HepG2 (cell line): Measurements from ENCODE around the gene TRIM67. TPM values are rescaled to one million over a fixed set of nuclear protein-coding genes. Genes with fewer than 3 reads are reported as not detected.

Source experiments
- DPF2 ChIP-seq: sonication (generic); formaldehyde crosslinking; IDR thresholded peaks from 2 replicates; pipeline ENCODE4 v1.4.0; 2020; ENCODE audit warnings: mild to moderate bottlenecking, low read depth, missing genetic modification reagents, borderline replicate concordance
- HMGA1 ChIP-seq: sonication (generic); formaldehyde crosslinking; conservative IDR thresholded peaks from 2 replicates; pipeline ENCODE4 v1.4.0; 2020; ENCODE audit warnings: missing genetic modification reagents
- HOXA9 ChIP-seq: sonication (generic); formaldehyde crosslinking; IDR thresholded peaks from 2 replicates; pipeline ENCODE4 v1.8.1; 2022; ENCODE audit warnings: missing genetic modification reagents, mild to moderate bottlenecking, moderate library complexity, borderline replicate concordance
- TOE1 ChIP-seq: sonication (generic); formaldehyde crosslinking; IDR thresholded peaks from 2 replicates; pipeline ENCODE4 v1.4.0; 2020; ENCODE audit warnings: mild to moderate bottlenecking, missing genetic modification reagents
- U2AF1 ChIP-seq: fragments of 200-400 bp; formaldehyde crosslinking; optimal IDR thresholded peaks from 2 replicates; pipeline ENCODE3; 2017; ENCODE audit warnings: mild to moderate bottlenecking, low read depth, low read length
- XRCC5 ChIP-seq: fragments of 200-400 bp; formaldehyde crosslinking; optimal IDR thresholded peaks from 2 replicates; pipeline ENCODE3; 2017; ENCODE audit warnings: mild to moderate bottlenecking, low read length
- ZBTB42 ChIP-seq: sonication (generic); formaldehyde crosslinking; IDR thresholded peaks from 2 replicates; pipeline ENCODE4 v1.5.0; 2020; ENCODE audit warnings: mild to moderate bottlenecking, missing genetic modification reagents
- ZNF12 ChIP-seq: sonication (generic); formaldehyde crosslinking; IDR thresholded peaks from 2 replicates; pipeline ENCODE4 v1.5.0; 2020; ENCODE audit warnings: missing genetic modification reagents
- ZNF20 ChIP-seq: sonication (generic); formaldehyde crosslinking; IDR thresholded peaks from 2 replicates; pipeline ENCODE4 v1.4.0; 2020; ENCODE audit warnings: mild to moderate bottlenecking, moderate library complexity, missing genetic modification reagents
- ZNF234 ChIP-seq: sonication (generic); formaldehyde crosslinking; conservative IDR thresholded peaks from 2 replicates; pipeline ENCODE4 v1.5.1; 2020; ENCODE audit warnings: mild to moderate bottlenecking, missing genetic modification reagents
- ZNF256 ChIP-seq: sonication (generic); formaldehyde crosslinking; conservative IDR thresholded peaks from 2 replicates; pipeline ENCODE4 v1.4.0; 2020; ENCODE audit warnings: missing genetic modification reagents
- ZNF670 ChIP-seq: sonication (generic); formaldehyde crosslinking; IDR thresholded peaks from 2 replicates; pipeline ENCODE4 v1.8.0; 2022; ENCODE audit warnings: mild to moderate bottlenecking, missing genetic modification reagents, borderline replicate concordance
- ZNF784 ChIP-seq: sonication (generic); formaldehyde crosslinking; IDR thresholded peaks from 2 replicates; pipeline ENCODE4 v1.5.1; 2020; ENCODE audit warnings: missing genetic modification reagents, mild to moderate bottlenecking, borderline replicate concordance
- ZNF816 ChIP-seq: sonication (generic); formaldehyde crosslinking; IDR thresholded peaks from 2 replicates; pipeline ENCODE4 v1.8.0; 2022; ENCODE audit warnings: missing genetic modification reagents, mild to moderate bottlenecking, borderline replicate concordance
- polyA plus RNA-seq, 8 experiments: library from polyadenylated mRNA; depleted of rRNA in 3 of 8; stranded (reverse) in 7 of 8; unstranded in 1 of 8; fragments of >200 nt; fragmentation: Illumina TruSeq in 4 of 8; extraction: Trizol in 4 of 8; gene quantifications; 2 replicates each; pipeline versions ENCODE4 v1.2.1 to v1.2.3, GENCODE V29; 2011 to 2016; ENCODE audit warnings: low read depth in 4 of 8, missing spikeins in 1 of 8, mixed read lengths in 1 of 8; ENCODE audit not compliant: insufficient read depth in 1 of 8
- total RNA-seq, 5 experiments: library from RNA; depleted of rRNA; stranded (reverse); fragments of >200 nt; fragmentation: Illumina TruSeq; extraction: Trizol; gene quantifications; 2 replicates each; pipeline ENCODE4 v1.2.3, GENCODE V29; 2016; ENCODE audit warnings: low read depth in 1 of 5
- TF ChIP-seq, protein P1 (sequence below): sonication (generic); formaldehyde crosslinking; IDR thresholded peaks from 2 replicates; pipeline ENCODE4 v1.5.0; 2020; ENCODE audit warnings: missing genetic modification reagents, mild to moderate bottlenecking, borderline replicate concordance
- TF ChIP-seq, protein P2 (sequence below): sonication (generic); formaldehyde crosslinking; IDR thresholded peaks from 2 replicates; pipeline ENCODE4 v1.8.0; 2022; ENCODE audit warnings: mild to moderate bottlenecking, missing genetic modification reagents
- TF ChIP-seq, protein P3 (sequence below): sonication (generic); formaldehyde crosslinking; IDR thresholded peaks from 2 replicates; pipeline ENCODE4 v1.8.1; 2023; ENCODE audit warnings: mild to moderate bottlenecking, inconsistent platforms, moderate library complexity, missing genetic modification reagents, borderline replicate concordance
- TF ChIP-seq, protein P4 (sequence below): sonication (generic); formaldehyde crosslinking; IDR thresholded peaks from 2 replicates; pipeline ENCODE4 v1.4.0; 2020; ENCODE audit warnings: missing genetic modification reagents, mild to moderate bottlenecking, borderline replicate concordance
- TF ChIP-seq, protein P5 (sequence below): sonication (generic); formaldehyde crosslinking; IDR thresholded peaks from 2 replicates; pipeline ENCODE4 v1.4.0; 2020; ENCODE audit warnings: low read depth, mild to moderate bottlenecking, missing genetic modification reagents
- TF ChIP-seq, protein P6 (sequence below): IDR thresholded peaks from 2 replicates; pipeline ENCODE4 v1.6.1; 2016; ENCODE audit warnings: missing biosample characterization, missing genetic modification reagents, low read depth

TRIM67 gene
- total and polyA plus RNA-seq, 2 of the 13 experiments (the other 11 are each of a cell fraction or from before 2014, with no cell fraction given), result not detected

DNA sequence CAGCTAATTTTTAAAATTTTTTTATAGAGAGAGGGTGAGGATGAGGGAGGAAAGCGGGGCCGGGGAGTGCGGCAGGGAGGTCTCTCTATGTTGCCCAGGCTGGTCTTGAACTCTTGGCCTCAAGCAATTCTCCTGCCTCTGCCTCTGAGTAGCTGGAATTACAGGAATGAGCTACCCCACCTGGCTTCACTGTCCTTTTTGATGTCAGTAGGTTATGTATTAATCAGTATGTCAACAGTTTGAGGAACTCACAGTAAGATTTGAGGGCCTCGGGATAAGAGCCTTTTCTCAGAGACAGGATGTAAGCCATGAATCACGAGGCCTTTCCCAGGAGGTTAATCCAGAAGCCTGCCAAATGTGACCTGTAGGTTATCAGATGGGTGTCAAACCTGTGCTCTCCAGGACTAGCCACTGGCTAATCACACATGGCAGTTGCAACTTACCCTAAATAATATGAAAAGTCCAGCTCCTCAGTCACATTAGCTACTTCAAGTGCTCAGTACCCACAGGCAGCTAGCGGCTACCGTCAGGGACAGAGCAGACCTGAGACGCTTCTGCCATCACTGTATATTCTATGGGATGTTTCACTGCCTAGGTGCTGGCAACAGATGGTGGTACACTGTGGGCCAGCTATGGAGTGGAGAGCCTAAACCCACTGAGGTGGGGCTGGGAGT is 33.1 kb downstream of the TRIM67 start (continued):
- TF ChIP-seq ZNF670 (CRISPR knock-in tag), result peak; percentile 47; the same call in 1 of the 2 replicates
- TF ChIP-seq, protein P1, sequence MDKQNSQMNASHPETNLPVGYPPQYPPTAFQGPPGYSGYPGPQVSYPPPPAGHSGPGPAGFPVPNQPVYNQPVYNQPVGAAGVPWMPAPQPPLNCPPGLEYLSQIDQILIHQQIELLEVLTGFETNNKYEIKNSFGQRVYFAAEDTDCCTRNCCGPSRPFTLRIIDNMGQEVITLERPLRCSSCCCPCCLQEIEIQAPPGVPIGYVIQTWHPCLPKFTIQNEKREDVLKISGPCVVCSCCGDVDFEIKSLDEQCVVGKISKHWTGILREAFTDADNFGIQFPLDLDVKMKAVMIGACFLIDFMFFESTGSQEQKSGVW (CRISPR knock-in tag), result no peak
- TF ChIP-seq ZNF816 (CRISPR knock-in tag), result no peak
- TF ChIP-seq, protein P2, sequence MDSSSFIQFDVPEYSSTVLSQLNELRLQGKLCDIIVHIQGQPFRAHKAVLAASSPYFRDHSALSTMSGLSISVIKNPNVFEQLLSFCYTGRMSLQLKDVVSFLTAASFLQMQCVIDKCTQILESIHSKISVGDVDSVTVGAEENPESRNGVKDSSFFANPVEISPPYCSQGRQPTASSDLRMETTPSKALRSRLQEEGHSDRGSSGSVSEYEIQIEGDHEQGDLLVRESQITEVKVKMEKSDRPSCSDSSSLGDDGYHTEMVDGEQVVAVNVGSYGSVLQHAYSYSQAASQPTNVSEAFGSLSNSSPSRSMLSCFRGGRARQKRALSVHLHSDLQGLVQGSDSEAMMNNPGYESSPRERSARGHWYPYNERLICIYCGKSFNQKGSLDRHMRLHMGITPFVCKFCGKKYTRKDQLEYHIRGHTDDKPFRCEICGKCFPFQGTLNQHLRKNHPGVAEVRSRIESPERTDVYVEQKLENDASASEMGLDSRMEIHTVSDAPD (CRISPR knock-in tag), result 0 out of 2 replicates have a peak, but pooled peaks have one; percentile 46
- TF ChIP-seq, protein P3, sequence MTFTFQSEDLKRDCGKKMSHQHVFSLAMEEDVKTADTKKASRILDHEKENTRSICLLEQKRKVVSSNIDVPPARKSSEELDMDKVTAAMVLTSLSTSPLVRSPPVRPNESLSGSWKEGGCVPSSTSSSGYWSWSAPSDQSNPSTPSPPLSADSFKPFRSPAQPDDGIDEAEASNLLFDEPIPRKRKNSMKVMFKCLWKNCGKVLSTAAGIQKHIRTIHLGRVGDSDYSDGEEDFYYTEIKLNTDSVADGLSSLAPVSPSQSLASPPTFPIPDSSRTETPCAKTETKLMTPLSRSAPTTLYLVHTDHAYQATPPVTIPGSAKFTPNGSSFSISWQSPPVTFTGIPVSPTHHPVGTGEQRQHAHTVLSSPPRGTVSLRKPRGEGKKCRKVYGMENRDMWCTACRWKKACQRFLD (CRISPR knock-in tag), result no peak
- TF ChIP-seq ZNF784, result no peak
- TF ChIP-seq, protein P4, sequence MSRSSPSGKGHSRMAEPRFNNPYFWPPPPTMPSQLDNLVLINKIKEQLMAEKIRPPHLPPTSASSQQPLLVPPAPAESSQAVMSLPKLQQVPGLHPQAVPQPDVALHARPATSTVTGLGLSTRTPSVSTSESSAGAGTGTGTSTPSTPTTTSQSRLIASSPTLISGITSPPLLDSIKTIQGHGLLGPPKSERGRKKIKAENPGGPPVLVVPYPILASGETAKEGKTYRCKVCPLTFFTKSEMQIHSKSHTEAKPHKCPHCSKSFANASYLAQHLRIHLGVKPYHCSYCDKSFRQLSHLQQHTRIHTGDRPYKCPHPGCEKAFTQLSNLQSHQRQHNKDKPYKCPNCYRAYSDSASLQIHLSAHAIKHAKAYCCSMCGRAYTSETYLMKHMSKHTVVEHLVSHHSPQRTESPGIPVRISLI (CRISPR knock-in tag), result no peak
- TF ChIP-seq ZNF256 (CRISPR knock-in tag), result no peak
- TF ChIP-seq TOE1, result no peak
- TF ChIP-seq XRCC5, result peak; percentile 36
- TF ChIP-seq, protein P5, sequence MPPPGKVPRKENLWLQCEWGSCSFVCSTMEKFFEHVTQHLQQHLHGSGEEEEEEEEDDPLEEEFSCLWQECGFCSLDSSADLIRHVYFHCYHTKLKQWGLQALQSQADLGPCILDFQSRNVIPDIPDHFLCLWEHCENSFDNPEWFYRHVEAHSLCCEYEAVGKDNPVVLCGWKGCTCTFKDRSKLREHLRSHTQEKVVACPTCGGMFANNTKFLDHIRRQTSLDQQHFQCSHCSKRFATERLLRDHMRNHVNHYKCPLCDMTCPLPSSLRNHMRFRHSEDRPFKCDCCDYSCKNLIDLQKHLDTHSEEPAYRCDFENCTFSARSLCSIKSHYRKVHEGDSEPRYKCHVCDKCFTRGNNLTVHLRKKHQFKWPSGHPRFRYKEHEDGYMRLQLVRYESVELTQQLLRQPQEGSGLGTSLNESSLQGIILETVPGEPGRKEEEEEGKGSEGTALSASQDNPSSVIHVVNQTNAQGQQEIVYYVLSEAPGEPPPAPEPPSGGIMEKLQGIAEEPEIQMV, result no peak
- TF ChIP-seq HMGA1 (CRISPR knock-in tag), result no peak
- TF ChIP-seq, protein P6, sequence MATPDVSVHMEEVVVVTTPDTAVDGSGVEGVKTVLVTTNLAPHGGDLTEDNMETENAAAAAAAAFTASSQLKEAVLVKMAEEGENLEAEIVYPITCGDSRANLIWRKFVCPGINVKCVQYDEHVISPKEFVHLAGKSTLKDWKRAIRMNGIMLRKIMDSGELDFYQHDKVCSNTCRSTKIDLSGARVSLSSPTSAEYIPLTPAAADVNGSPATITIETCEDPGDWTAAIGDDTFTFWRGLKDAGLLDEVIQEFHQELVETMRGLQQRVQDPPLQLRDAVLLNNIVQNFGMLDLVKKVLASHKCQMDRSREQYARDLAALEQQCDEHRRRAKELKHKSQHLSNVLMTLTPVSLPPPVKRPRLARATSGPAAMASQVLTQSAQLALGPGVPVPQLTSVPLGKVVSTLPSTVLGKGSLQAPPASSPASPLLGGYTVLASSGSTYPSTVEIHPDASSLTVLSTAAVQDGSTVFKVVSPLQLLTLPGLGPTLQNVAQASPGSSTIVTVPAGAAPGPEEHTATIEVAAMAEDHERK (CRISPR knock-in tag), result no peak
- no peak for TF ChIP-seq ZNF234
- TF ChIP-seq ZBTB42 (CRISPR knock-in tag), result no peak
- TF ChIP-seq HOXA9 (CRISPR knock-in tag), result no peak
- no peak for TF ChIP-seq U2AF1
- TF ChIP-seq ZNF20 (CRISPR knock-in tag), result no peak
- peak; percentile 56; the same call in 1 of the 2 replicates for TF ChIP-seq DPF2 (CRISPR knock-in tag)
- no peak; the same call in 1 of the 2 replicates for TF ChIP-seq ZNF12 (CRISPR knock-in tag)
